Measurements from ENCODE around the gene OPN1MW2. TPM values are rescaled to one million over a fixed set of nuclear protein-coding genes. Genes with fewer than 3 reads are reported as not detected.
"Not testable (repeated sequence)": the region's sequence is repeated elsewhere in the genome, so short reads cannot be mapped to it uniquely, and the experiment has no call there.

OPN1MW2 gene
- total and polyA plus RNA-seq, 2 of the 13 experiments (the other 11 are each of a cell fraction or from before 2014, with no cell fraction given): not detected

DNA sequence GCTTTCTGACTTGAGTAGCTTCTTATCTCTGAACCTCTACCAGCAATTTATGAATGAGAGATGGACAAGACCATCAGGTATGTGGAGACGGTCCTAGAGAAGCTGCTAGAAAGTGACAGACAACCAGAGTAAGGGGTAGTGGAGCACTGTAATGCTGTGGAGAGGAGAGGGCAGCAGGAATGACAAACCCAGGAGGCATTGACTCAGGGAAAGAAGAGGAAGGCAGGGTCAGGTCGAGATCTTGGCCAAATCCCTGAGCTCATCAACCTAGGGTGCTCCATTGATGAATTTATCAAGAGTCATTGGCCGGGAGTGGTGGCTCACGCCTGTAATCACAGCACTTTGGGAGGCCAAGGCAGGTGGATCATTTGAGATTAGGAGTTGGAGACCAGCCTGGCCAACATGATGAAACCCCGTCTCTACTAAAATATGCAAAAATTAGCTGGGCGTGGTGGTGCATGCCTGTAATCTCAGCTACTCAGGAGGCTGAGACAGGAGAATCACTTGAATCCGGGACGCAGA, 20.5 kb downstream of the OPN1MW2 start:
- H3K4me3 ChIP-seq (replicated peaks in 1 of 3; ENCODE audit: insufficient read depth in 1 of 3, low read depth in 2 of 3, low read length in 3 of 3); H3K4me2 ChIP-seq (ENCODE audit: low read depth, low read length); FAIRE-seq; H3K27ac ChIP-seq (ENCODE audit: extremely low read length, insufficient read depth, low read length); H3K36me3 ChIP-seq (replicated peaks in 1 of 2; ENCODE audit: control insufficient read depth in 1 of 2, insufficient read depth in 2 of 2, low read length in 2 of 2); H3K9ac ChIP-seq (ENCODE audit: insufficient read depth, low read depth, low read length); H4K20me1 ChIP-seq (ENCODE audit: insufficient read depth, low read length); H3K79me2 ChIP-seq (ENCODE audit: insufficient read depth, low read length); H3K9me3 ChIP-seq (ENCODE audit: low read length); POLR2A ChIA-PET; H3K27me3 ChIP-seq (ENCODE audit: control insufficient read depth in 1 of 2, insufficient read depth in 2 of 2, low read length in 2 of 2); BruUV-seq (replicated peaks); H3K4me1 ChIP-seq (ENCODE audit: insufficient read depth, low read length); intact Hi-C loops (cut with micrococcal nuclease; ENCODE audit: unreplicated experiment); H2AFZ ChIP-seq (ENCODE audit: low read length); DNase-seq (ENCODE audit: low spot score); ATAC-seq; CTCF ChIA-PET (ENCODE audit: low intra/inter-chr PET ratio, low total read pairs); in situ Hi-C loops (cut with HindIII; ENCODE audit: extremely low pct_ligation_motif_present, low pct_unique_long_range_greater_than_20kb): not testable (repeated sequence)
- WGBS (ENCODE audit: low lambda C conversion rate): no CpG with 5 or more reads among the region's 8 CpGs

DNA sequence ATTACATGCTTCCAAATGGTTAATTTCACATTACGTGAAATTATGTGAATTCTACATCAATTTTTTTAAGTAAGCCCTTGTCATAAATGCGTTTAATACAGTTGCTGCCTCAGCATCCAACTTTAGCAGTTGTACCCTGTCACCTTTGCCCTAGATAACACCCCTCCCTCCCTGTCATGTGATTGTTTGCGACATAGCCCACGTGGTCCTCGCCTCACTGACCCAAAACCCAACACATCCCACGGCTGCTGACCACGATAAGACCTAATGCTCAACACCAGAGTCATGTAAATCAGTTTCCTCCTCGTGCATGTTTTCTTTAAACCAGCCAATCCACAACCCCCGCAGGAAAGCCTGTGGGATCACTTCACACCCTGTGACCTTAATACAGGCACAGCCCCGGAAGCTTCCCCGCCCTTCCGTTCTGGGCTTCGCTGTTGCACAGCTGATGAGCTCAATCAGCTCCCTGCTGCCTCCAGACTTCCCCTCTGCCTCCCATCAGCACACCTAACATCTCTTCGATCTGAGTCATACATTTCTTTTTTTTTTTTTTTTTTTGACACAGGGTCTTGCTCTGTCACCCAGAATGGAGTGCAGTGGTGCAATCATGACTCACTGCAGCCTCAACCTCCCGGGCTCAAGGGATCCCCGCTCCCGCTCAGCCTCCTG, 28.0 kb downstream of the OPN1MW2 start:
- H4K20me1 ChIP-seq (ENCODE audit: insufficient read depth, low read length); FAIRE-seq; H3K4me2 ChIP-seq (ENCODE audit: low read depth, low read length); CTCF ChIA-PET (ENCODE audit: low intra/inter-chr PET ratio, low total read pairs); H3K36me3 ChIP-seq (replicated peaks in 1 of 2; ENCODE audit: control insufficient read depth in 1 of 2, insufficient read depth in 2 of 2, low read length in 2 of 2); H3K4me3 ChIP-seq (replicated peaks in 1 of 3; ENCODE audit: insufficient read depth in 1 of 3, low read depth in 2 of 3, low read length in 3 of 3); H2AFZ ChIP-seq (ENCODE audit: low read length); H3K4me1 ChIP-seq (ENCODE audit: insufficient read depth, low read length); H3K27me3 ChIP-seq (ENCODE audit: control insufficient read depth in 1 of 2, insufficient read depth in 2 of 2, low read length in 2 of 2); H3K79me2 ChIP-seq (ENCODE audit: insufficient read depth, low read length); in situ Hi-C loops (cut with HindIII; ENCODE audit: extremely low pct_ligation_motif_present, low pct_unique_long_range_greater_than_20kb); POLR2A ChIA-PET; H3K9me3 ChIP-seq (ENCODE audit: low read length); H3K27ac ChIP-seq (ENCODE audit: extremely low read length, insufficient read depth, low read length); BruUV-seq (replicated peaks); intact Hi-C loops (cut with micrococcal nuclease; ENCODE audit: unreplicated experiment); ATAC-seq; DNase-seq (ENCODE audit: low spot score); H3K9ac ChIP-seq (ENCODE audit: insufficient read depth, low read depth, low read length): not testable (repeated sequence)
- WGBS (ENCODE audit: low lambda C conversion rate): 18% methylated on average over 1 of the region's 17 CpGs

DNA sequence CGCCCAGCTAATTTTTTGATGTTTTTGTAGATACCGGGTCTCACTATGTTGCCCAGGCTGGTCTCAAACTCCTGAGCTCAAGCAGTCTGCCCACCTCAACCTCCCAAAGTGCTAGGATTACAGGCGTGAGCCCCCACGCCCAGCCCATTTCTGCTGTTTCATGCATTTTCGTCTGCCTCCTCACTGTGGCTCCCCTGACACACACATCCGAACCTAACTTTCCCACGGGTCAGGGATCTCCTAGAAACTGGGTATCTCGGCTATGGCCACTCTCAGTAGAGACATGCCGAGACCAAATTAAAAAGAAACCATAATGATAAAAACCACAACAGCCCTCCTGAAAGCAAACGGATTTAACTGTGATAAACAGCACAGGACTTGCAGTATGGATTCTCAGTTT, 28.5 kb downstream of the OPN1MW2 start:
- H3K36me3 ChIP-seq (replicated peaks in 1 of 2; ENCODE audit: control insufficient read depth in 1 of 2, insufficient read depth in 2 of 2, low read length in 2 of 2); DNase-seq (ENCODE audit: low spot score); H3K9me3 ChIP-seq (ENCODE audit: low read length); H3K4me1 ChIP-seq (ENCODE audit: insufficient read depth, low read length); H3K27me3 ChIP-seq (ENCODE audit: control insufficient read depth in 1 of 2, insufficient read depth in 2 of 2, low read length in 2 of 2); H3K9ac ChIP-seq (ENCODE audit: insufficient read depth, low read depth, low read length); H4K20me1 ChIP-seq (ENCODE audit: insufficient read depth, low read length); H2AFZ ChIP-seq (ENCODE audit: low read length); BruUV-seq (replicated peaks); intact Hi-C loops (cut with micrococcal nuclease; ENCODE audit: unreplicated experiment); in situ Hi-C loops (cut with HindIII; ENCODE audit: extremely low pct_ligation_motif_present, low pct_unique_long_range_greater_than_20kb); H3K27ac ChIP-seq (ENCODE audit: extremely low read length, insufficient read depth, low read length); H3K4me2 ChIP-seq (ENCODE audit: low read depth, low read length); POLR2A ChIA-PET; H3K4me3 ChIP-seq (replicated peaks in 1 of 3; ENCODE audit: insufficient read depth in 1 of 3, low read depth in 2 of 3, low read length in 3 of 3); FAIRE-seq; H3K79me2 ChIP-seq (ENCODE audit: insufficient read depth, low read length); ATAC-seq; CTCF ChIA-PET (ENCODE audit: low intra/inter-chr PET ratio, low total read pairs): not testable (repeated sequence)
- no CpG with 5 or more reads among the region's 10 CpGs for WGBS (ENCODE audit: low lambda C conversion rate)

DNA sequence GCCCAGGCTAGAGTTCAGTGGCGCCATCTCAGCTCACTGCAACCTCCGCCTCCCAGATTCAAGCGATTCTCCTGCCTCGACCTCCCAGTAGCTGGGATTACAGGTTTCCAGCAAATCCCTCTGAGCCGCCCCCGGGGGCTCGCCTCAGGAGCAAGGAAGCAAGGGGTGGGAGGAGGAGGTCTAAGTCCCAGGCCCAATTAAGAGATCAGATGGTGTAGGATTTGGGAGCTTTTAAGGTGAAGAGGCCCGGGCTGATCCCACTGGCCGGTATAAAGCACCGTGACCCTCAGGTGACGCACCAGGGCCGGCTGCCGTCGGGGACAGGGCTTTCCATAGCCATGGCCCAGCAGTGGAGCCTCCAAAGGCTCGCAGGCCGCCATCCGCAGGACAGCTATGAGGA, 37.7 kb downstream of the OPN1MW2 start, which contains the start of gene OPN1MW3:
Gene OPN1MW3, plus strand, starts transcription at position 301 of the 400 bp plus-strand sequence. Its CDS starts 38 bp downstream, at position 339.
- H3K4me1 ChIP-seq (ENCODE audit: insufficient read depth, low read length); DNase-seq (ENCODE audit: low spot score); CTCF ChIA-PET (ENCODE audit: low intra/inter-chr PET ratio, low total read pairs); H3K4me2 ChIP-seq (ENCODE audit: low read depth, low read length); ATAC-seq; H3K27ac ChIP-seq (ENCODE audit: extremely low read length, insufficient read depth, low read length); H3K4me3 ChIP-seq (replicated peaks in 1 of 3; ENCODE audit: insufficient read depth in 1 of 3, low read depth in 2 of 3, low read length in 3 of 3); POLR2A ChIA-PET; in situ Hi-C loops (cut with HindIII; ENCODE audit: extremely low pct_ligation_motif_present, low pct_unique_long_range_greater_than_20kb); H2AFZ ChIP-seq (ENCODE audit: low read length); H3K9me3 ChIP-seq (ENCODE audit: low read length); BruUV-seq (replicated peaks); H4K20me1 ChIP-seq (ENCODE audit: insufficient read depth, low read length); FAIRE-seq; H3K36me3 ChIP-seq (replicated peaks in 1 of 2; ENCODE audit: control insufficient read depth in 1 of 2, insufficient read depth in 2 of 2, low read length in 2 of 2); H3K27me3 ChIP-seq (ENCODE audit: control insufficient read depth in 1 of 2, insufficient read depth in 2 of 2, low read length in 2 of 2); intact Hi-C loops (cut with micrococcal nuclease; ENCODE audit: unreplicated experiment); H3K79me2 ChIP-seq (ENCODE audit: insufficient read depth, low read length); H3K9ac ChIP-seq (ENCODE audit: insufficient read depth, low read depth, low read length): not testable (repeated sequence)
- WGBS (ENCODE audit: low lambda C conversion rate): no CpG with 5 or more reads among the region's 17 CpGs

Measured in HepG2 (cell line).